Brain microvascular endothelial cell (primary cell): Measurements from ENCODE around the gene BICDL2.
A peak's percentile ranks its signal among the peaks of the same experiment; 100 is the strongest.

ENCODE experiments used
- DNase-seq: peaks from one replicate; pipeline ENCODE4 v3.0.0-alpha.2; 2020
- H3K27ac ChIP-seq: fragments of 250-450 bp; sonication (Bioruptor Pico); 2 replicates; pipeline ENCODE4 v1.5.1; 2020; ENCODE audit warnings: mild to moderate bottlenecking, moderate library complexity
- H3K27me3 ChIP-seq: fragments of 250-450 bp; sonication (Bioruptor Pico); replicated peaks from 2 replicates; pipeline ENCODE4 v1.5.1; 2020; ENCODE audit warnings: mild to moderate bottlenecking
- H3K36me3 ChIP-seq: fragments of 250-450 bp; sonication (Bioruptor Pico); replicated peaks from 2 replicates; pipeline ENCODE4 v1.5.1; 2020; ENCODE audit warnings: mild to moderate bottlenecking
- H3K4me3 ChIP-seq: 2 replicates; pipeline ENCODE4 v1.5.1; 2011; ENCODE audit warnings: low read depth, mild to moderate bottlenecking, control low read depth, low read length, moderate library complexity
- CTCF ChIP-seq: IDR thresholded peaks from 2 replicates; pipeline ENCODE4 v1.5.1; 2011; ENCODE audit warnings: low read depth, mild to moderate bottlenecking, moderate library complexity, low read length, control low read depth, inconsistent platforms; ENCODE audit errors: missing control alignments
- in situ Hi-C: cut with HindIII; loops from 2 replicates; pipeline ENCODE4 v1.10.0; 2017; ENCODE audit warnings: low sequenced_read_pairs, low pct_ligation_motif_present

Gene BICDL2

GRCh38 chr16:3049921-3050481, 13.3 kb upstream of the BICDL2 start:
- DNase-seq, result no peak
- Histone ChIP-seq H3K27ac (no peak overlapping the region), H3K27me3 (peaks cover 11% of the 10 kb centered on the region), H3K36me3 (no peaks in the 10 kb centered on the region), H3K4me3 (no peak overlapping the region)
- in situ Hi-C loops, result no loop called here
- TF ChIP-seq CTCF, result no peak

- H3K36me3 ChIP-seq, result no peaks in the 10 kb centered on the region
- no peak for TF ChIP-seq CTCF
- no peak overlapping the region for H3K27ac ChIP-seq
- DNase-seq, result no peak
- H3K27me3 ChIP-seq, result peaks cover 11% of the 10 kb centered on the region
- no peak overlapping the region for H3K4me3 ChIP-seq
- in situ Hi-C loops, result no loop called here
Measured at GRCh38 chr16:3047387-3047720, 10.6 kb upstream of the BICDL2 start.

GRCh38 chr16:3046641-3047386, 10.1 kb upstream of the BICDL2 start:
- Histone ChIP-seq H3K4me3 (no peak overlapping the region), H3K27ac (no peak overlapping the region), H3K27me3 (peaks cover 11% of the 10 kb centered on the region), H3K36me3 (no peaks in the 10 kb centered on the region)
- DNase-seq, result no peak
- no peak for TF ChIP-seq CTCF
- in situ Hi-C loops, result no loop called here

GRCh38 chr16:3045758-3046640, 9.3 kb upstream of the BICDL2 start, which contains the start of gene MMP25:
TSS of gene MMP25 (plus strand) at chr16:3046561. CDS start at chr16:3046918, 357 bp downstream.
- Histone ChIP-seq H3K36me3 (no peaks in the 10 kb centered on the region), H3K4me3 (peak within 1 kb of the TSS; percentile 51), H3K27ac (no peak within 1 kb of the TSS), H3K27me3 (peaks cover 11% of the 10 kb centered on the region)
- no peak for DNase-seq
- no peak for TF ChIP-seq CTCF
- in situ Hi-C loops, result no loop called here

GRCh38 chr16:3044708-3045107, 8.0 kb upstream of the BICDL2 start:
- in situ Hi-C loops, result no loop called here
- Histone ChIP-seq H3K27ac (no peak overlapping the region), H3K36me3 (no peaks in the 10 kb centered on the region), H3K4me3 (no peak overlapping the region), H3K27me3 (peaks cover 11% of the 10 kb centered on the region)
- TF ChIP-seq CTCF, result no peak
- no peak for DNase-seq
